HL-60/S4 (cell line): Measurements from ENCODE around the gene DCTN1.

Source experiments
- in situ Hi-C: fragments of 300-500 bp; cut with MboI; formaldehyde crosslinking; loops from 2 replicates; pipeline ENCODE4 v1.14.3; 2022; ENCODE audit warnings: low sequenced_read_pairs

DCTN1 gene

DNA sequence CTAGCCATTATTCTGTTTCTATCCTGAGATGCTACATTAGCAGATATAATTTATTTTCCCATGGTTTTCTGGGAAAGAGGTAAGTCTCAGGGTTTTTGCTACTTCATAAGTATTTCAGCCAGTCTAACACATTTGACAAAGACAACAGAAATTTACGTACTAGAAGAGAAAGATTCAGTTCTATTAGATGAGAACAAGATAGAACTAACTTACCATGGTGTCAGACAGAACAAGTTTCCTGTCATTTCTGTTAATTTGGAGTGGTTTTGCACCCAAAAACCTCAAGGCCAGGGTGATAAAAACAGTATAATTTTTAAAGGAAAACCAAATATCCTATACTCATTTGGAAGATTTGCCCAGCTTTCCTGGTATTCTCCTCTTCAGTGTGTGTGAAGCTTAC lies 52.5 kb downstream of the DCTN1 start:
- in situ Hi-C loops = no loop called here

DNA sequence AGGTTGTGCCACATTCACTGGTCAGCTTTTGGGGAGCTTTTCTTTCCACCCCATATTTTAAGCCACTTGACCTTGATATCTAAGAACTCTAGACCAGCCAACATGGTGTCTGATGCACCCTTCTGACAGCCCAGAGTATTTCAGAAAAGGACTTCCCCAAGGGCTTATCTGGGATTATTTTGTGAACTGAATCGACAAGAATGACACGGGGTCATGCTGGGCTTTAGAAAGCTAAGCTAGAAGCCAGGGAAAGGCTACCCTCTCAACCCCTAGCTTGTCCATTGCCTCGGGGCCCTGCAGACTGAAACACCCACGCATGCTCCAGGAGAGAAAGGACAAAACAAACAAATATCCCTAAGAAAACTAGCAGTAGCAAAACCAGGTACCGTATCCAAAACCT lies 52.9 kb downstream of the DCTN1 start:
- in situ Hi-C loops = no loop called here

- in situ Hi-C loops = no loop called here
Observed at GRCh38 chr2:74325815-74326214, 54.3 kb downstream of the DCTN1 start.

GRCh38 chr2:74321737-74322136 lies 58.4 kb downstream of the DCTN1 start:
- in situ Hi-C loops = no loop called here

GRCh38 chr2:74317701-74318100 lies 62.4 kb downstream of the DCTN1 start:
- in situ Hi-C loops = no loop called here

- in situ Hi-C loops = no loop called here
Observed at GRCh38 chr2:74316627-74317295, 63.4 kb downstream of the DCTN1 start.

DNA sequence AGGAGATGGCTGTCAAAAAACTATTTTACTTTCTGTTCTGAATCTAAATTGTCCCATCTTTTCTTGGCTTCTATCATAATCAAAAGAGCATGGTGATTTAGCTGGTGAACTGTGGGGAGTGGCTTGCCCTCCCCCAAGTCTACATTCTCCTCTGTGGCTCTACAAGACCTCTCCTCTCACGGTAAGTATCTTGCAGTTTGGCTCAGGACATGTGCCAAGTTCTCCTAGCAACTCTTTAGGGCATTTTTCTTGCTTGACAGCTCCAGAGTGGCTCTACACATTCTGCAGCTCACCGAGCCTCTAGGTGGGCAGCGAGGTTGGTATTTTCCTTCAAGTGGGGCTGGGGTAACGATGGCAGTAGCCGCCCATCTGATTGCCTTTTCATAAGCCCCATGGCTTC lies 66.0 kb downstream of the DCTN1 start:
- in situ Hi-C loops = no loop called here

- in situ Hi-C loops = no loop called here
Observed at GRCh38 chr2:74313497-74313896, 66.6 kb downstream of the DCTN1 start.

- in situ Hi-C loops = no loop called here
Observed at GRCh38 chr2:74312913-74313312, 67.2 kb downstream of the DCTN1 start.
